Activated T-helper 2 cell treated with anti-CD3 and anti-CD28 coated beads, Interferon-gamma antibody, Interleukin-2, Interleukin-4, amounts not matched to agents 10 μg/mL and 5 μg/mL and 100 μg/mL, durations not matched to agents 14 hours and 24 hours and 36 hours (primary cell): ENCODE measurements around the gene PRICKLE2. TPM values are rescaled to one million over a fixed set of nuclear protein-coding genes. Genes with fewer than 3 reads are reported as not detected.

Source experiments
- DNase-seq: peaks from one replicate; pipeline ENCODE4 v3.0.0; 2021; ENCODE audit warnings: low spot score
- H3K27ac Mint-ChIP-seq: one replicate; pipeline ENCODE4 v1.8.0; 2021; ENCODE audit warnings: mixed read lengths
- H3K27me3 Mint-ChIP-seq: one replicate; pipeline ENCODE4 v1.8.0; 2021; ENCODE audit warnings: low read depth, mixed read lengths
- H3K36me3 Mint-ChIP-seq: one replicate; pipeline ENCODE4 v1.8.0; 2021; ENCODE audit warnings: low read depth, mixed read lengths
- H3K4me1 Mint-ChIP-seq: one replicate; pipeline ENCODE4 v1.8.0; 2021; ENCODE audit warnings: low read depth, mixed read lengths
- H3K4me3 Mint-ChIP-seq: one replicate; pipeline ENCODE4 v1.8.0; 2021; ENCODE audit warnings: low read depth, mild to moderate bottlenecking, moderate library complexity, mixed read lengths
- H3K9me3 Mint-ChIP-seq: one replicate; pipeline ENCODE4 v1.8.0; 2021; ENCODE audit warnings: mixed read lengths
- intact Hi-C: fragments of 100-400 bp; cut with micrococcal nuclease; formaldehyde crosslinking; loops from one replicate; pipeline ENCODE4 v1.15.1; 2023
- total RNA-seq: library from RNA; stranded (reverse); gene quantifications from 2 replicates; pipeline ENCODE4 v1.2.3, GENCODE V29; 2022

Gene PRICKLE2
- total RNA-seq, 1 donor from 2014 or later, result not detected

GRCh38 chr3:64223791-64224745 is 1.2 kb downstream of the PRICKLE2 start:
- intact Hi-C loops, result no loop called here
- Mint-ChIP-seq H3K27me3 (no peaks in the 10 kb centered on the region), H3K27ac (no peak overlapping the region), H3K36me3 (no peaks in the 10 kb centered on the region), H3K4me3 (no peak overlapping the region), H3K9me3 (no peaks in the 10 kb centered on the region), H3K4me1 (no peaks in the 10 kb centered on the region)
- DNase-seq, result no peak

DNA sequence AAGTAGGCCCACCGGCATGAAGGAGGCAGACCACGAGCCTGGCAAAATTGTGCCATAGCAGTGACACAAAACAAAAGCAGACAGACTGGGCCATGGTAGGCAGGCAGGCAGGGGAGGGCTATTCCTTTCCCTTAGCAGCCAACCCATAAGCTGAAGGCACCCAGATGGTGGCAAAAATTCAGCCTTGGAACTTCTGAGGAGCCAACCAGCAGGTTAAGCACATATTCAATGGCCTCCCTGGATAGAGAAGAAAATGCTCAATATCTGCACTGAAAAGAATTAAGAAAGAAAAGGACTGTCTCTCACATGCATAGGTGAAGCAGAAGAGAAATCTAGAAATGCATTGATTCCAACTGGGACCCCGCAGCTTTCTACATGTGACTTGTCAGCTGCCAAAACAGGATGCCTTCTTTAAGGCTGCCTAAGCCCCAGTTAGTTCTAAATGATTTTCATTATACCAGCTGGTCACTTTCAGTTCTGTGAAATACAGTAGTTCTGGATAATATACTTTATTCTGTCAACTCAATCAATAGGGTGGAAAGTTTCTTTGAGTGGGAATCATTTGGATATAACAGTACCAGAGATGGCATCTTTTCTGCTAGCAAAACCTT is 2.7 kb downstream of the PRICKLE2 start:
- no peaks in the 10 kb centered on the region for H3K9me3 Mint-ChIP-seq
- H3K4me1 Mint-ChIP-seq, result no peaks in the 10 kb centered on the region
- H3K4me3 Mint-ChIP-seq, result no peak overlapping the region
- no peak for DNase-seq
- intact Hi-C loops, result no loop called here
- no peaks in the 10 kb centered on the region for H3K27me3 Mint-ChIP-seq
- no peaks in the 10 kb centered on the region for H3K36me3 Mint-ChIP-seq
- H3K27ac Mint-ChIP-seq, result no peak overlapping the region

DNA sequence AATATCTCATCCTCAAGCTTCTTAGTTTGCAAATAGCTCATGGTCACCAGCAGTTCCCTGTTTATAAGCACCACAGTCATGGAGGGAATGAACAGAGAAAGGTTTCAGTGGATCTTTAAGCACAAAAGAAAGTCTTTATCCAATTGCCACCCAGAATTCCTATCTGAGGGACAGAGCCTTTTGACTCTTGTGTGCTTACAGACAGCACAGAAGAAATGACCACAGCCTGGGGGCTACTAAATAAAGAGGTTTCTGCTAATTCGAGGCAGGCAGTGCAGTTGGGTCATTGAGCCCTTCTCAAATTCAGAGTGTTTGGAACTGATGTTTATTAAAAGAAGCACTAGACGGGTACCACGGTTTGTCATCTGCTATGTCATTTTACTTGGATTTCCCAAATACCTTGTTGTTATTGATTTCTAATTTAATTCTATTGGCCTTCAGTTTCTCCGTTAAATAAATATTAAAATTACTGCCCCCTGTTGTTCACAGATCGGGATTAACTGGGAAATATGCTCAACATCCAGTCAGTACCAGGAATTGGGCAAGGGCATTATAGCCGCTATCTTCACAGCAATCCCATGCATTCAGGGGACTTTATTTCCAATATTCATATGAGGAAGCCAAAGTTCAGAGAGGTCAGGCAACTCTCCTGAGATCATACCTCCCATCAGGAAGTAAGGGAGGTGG is 3.6 kb downstream of the PRICKLE2 start:
- Mint-ChIP-seq H3K9me3 (no peaks in the 10 kb centered on the region), H3K4me1 (no peaks in the 10 kb centered on the region), H3K4me3 (no peak overlapping the region), H3K36me3 (no peaks in the 10 kb centered on the region), H3K27me3 (no peaks in the 10 kb centered on the region), H3K27ac (no peak overlapping the region)
- intact Hi-C loops, result no loop called here
- no peak for DNase-seq

DNA sequence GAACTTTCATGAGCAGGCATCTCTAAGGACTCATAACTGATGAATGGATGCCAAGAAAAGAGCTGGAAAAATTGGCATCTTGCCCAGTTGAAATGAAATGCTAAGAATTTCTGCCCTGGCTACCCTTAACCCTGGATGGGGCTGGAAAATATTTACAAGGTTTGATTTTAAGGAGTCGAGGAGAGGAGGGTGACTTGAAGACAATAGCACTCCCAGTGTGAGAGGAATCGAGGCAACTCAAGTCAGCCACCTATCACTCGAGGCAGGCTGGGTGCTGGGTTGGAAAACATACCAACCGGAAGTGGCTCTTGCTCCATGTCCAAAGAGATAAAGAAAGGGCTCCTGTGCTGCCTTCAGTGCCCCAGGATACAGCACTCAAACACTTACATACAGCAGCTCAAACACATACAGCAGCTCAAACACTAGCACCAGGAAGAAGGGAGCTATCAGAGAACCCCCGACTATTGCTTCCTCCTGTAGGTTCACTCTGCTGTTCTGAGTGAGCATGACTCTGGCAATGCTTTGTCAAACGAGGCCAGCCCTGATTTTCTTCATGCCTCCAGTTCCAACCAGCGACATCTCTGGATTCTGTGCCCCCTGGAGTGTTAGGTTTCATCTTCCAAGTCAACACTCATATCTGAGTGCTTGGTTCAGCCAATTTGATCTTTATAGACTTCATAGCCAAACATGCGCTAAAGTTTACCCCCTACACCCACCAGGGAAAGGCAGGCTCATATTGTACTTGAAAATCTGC is 4.9 kb downstream of the PRICKLE2 start:
- Mint-ChIP-seq H3K27ac (no peak overlapping the region), H3K36me3 (no peaks in the 10 kb centered on the region), H3K9me3 (no peaks in the 10 kb centered on the region), H3K4me3 (no peak overlapping the region), H3K27me3 (no peaks in the 10 kb centered on the region), H3K4me1 (no peaks in the 10 kb centered on the region)
- DNase-seq, result no peak
- intact Hi-C loops, result no loop called here

DNA sequence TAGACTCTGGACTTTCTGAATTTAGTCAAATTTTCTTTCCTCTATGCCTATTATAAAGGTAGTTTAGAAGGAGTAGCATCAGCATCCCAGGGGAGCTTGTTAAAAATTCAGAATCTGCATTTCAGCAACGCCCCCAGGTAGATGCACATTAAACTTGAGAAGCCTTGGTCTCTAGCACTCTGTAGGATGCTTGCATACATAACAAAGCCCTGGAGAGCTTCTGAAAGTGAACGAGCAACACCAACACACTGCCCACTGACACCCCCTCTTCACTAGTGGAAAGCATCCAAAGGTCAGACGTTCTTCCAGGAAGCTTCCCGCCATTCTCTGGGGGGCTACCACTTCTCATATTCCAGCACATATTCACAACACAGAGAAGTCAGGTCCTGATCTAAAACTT is 6.5 kb downstream of the PRICKLE2 start:
- H3K27me3 Mint-ChIP-seq, result peaks cover 5% of the 10 kb centered on the region
- H3K27ac Mint-ChIP-seq, result no peak overlapping the region
- H3K4me1 Mint-ChIP-seq, result no peaks in the 10 kb centered on the region
- no peak overlapping the region for H3K4me3 Mint-ChIP-seq
- H3K9me3 Mint-ChIP-seq, result no peaks in the 10 kb centered on the region
- intact Hi-C loops, result no loop called here
- H3K36me3 Mint-ChIP-seq, result no peaks in the 10 kb centered on the region
- no peak for DNase-seq

DNA sequence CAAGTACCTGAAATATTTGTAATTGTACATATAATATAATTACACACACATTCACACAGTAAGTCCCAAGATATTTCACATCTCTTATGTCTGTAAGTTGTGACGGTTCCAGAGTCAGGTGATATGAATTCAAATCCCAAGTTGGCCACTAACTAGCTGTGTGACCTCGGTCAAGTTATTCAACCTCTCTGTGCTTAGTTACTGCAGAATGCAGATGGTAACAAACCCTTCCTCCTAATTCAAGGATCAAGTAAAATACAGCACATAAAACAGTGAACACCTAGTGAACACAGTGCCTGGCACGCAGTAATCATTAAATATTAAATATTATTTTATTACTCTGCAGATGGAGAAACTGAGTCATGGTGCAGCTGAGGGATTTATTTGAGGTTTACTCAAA is 6.9 kb downstream of the PRICKLE2 start:
- Mint-ChIP-seq H3K27me3 (peaks cover 5% of the 10 kb centered on the region), H3K4me3 (no peak overlapping the region), H3K9me3 (no peaks in the 10 kb centered on the region), H3K4me1 (no peaks in the 10 kb centered on the region), H3K27ac (no peak overlapping the region), H3K36me3 (no peaks in the 10 kb centered on the region)
- DNase-seq, result no peak
- intact Hi-C loops, result no loop called here

DNA sequence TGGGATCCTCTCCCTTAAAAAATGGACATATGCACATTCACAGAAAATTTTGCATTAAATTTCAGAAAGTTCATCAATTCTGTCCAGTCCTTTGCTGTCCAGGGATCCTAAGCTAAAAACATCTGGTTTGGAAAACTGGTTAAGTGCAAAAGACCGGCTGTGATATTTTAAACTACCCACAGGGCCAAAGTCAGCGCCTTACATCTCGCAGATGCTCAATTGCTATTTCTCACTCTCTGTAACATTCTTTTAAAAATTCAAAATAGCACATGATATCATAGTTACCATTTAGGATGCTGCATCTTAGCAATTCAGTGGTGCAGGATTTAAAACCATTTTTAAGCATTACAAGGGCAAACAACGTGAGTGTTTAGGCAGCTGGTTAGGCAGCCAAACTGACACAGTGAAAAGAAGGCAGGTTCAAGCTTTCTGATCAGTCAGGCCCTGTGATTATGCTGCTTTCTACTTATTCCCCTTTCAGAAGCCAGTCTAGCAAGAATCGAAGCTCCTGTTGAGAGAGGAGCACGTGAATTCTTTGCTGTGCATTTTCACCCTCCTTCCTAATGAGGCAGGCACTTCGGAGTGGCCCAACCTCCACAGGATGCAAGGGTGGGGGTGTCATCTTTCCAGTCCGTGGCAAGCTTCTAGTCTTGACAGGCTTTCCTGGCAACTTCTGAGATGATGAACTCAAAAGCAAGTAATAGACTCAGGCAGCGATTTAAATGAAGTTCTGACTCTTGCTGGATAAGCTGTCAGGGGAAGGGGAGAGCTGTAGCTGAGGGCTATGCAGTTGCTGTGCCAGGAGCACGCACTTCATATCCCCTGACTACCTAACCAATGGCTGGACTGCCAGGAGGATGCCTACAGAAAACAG is 8.8 kb downstream of the PRICKLE2 start:
- Mint-ChIP-seq H3K4me1 (no peaks in the 10 kb centered on the region), H3K36me3 (no peaks in the 10 kb centered on the region)

GRCh38 chr3:64215559-64215958 is 9.7 kb downstream of the PRICKLE2 start:
- H3K27me3 Mint-ChIP-seq, result peaks cover 5% of the 10 kb centered on the region
- intact Hi-C loops, result no loop called here
- H3K4me1 Mint-ChIP-seq, result no peaks in the 10 kb centered on the region
- H3K4me3 Mint-ChIP-seq, result no peak overlapping the region
- no peak for DNase-seq
- H3K27ac Mint-ChIP-seq, result no peak overlapping the region
- H3K36me3 Mint-ChIP-seq, result no peaks in the 10 kb centered on the region
- H3K9me3 Mint-ChIP-seq, result no peaks in the 10 kb centered on the region

More for the DNA sequence above, 8.8 kb downstream of the PRICKLE2 start:
- intact Hi-C loops, result no loop called here
- DNase-seq, result no peak
- H3K27ac Mint-ChIP-seq, result no peak overlapping the region
- no peak overlapping the region for H3K4me3 Mint-ChIP-seq
- peaks cover 5% of the 10 kb centered on the region for H3K27me3 Mint-ChIP-seq
- no peaks in the 10 kb centered on the region for H3K9me3 Mint-ChIP-seq

GRCh38 chr3:64215103-64215502 is 10.2 kb downstream of the PRICKLE2 start:
- no peak overlapping the region for H3K27ac Mint-ChIP-seq
- intact Hi-C loops, result no loop called here
- no peak for DNase-seq
- H3K9me3 Mint-ChIP-seq, result no peaks in the 10 kb centered on the region
- H3K4me3 Mint-ChIP-seq, result no peak overlapping the region
- peaks cover 5% of the 10 kb centered on the region for H3K27me3 Mint-ChIP-seq
- H3K4me1 Mint-ChIP-seq, result no peaks in the 10 kb centered on the region
- H3K36me3 Mint-ChIP-seq, result no peaks in the 10 kb centered on the region

- H3K36me3 Mint-ChIP-seq, result no peaks in the 10 kb centered on the region
- no peaks in the 10 kb centered on the region for H3K9me3 Mint-ChIP-seq
These were observed 10.8 kb downstream of the PRICKLE2 start for GRCh38 chr3:64214381-64215018.

GRCh38 chr3:64213962-64214379 is 11.3 kb downstream of the PRICKLE2 start:
- Mint-ChIP-seq H3K36me3 (no peaks in the 10 kb centered on the region), H3K27ac (no peak overlapping the region)
- intact Hi-C loops, result no loop called here

More at GRCh38 chr3:64214381-64215018, 10.8 kb downstream of the PRICKLE2 start:
- Mint-ChIP-seq H3K4me1 (no peaks in the 10 kb centered on the region), H3K27me3 (peaks cover 5% of the 10 kb centered on the region), H3K27ac (no peak overlapping the region), H3K4me3 (no peak overlapping the region)
- no peak for DNase-seq
- intact Hi-C loops, result no loop called here

More at GRCh38 chr3:64213962-64214379, 11.3 kb downstream of the PRICKLE2 start:
- H3K9me3 Mint-ChIP-seq, result no peaks in the 10 kb centered on the region
- no peak overlapping the region for H3K4me3 Mint-ChIP-seq
- no peaks in the 10 kb centered on the region for H3K4me1 Mint-ChIP-seq
- DNase-seq, result no peak
- peaks cover 5% of the 10 kb centered on the region for H3K27me3 Mint-ChIP-seq
